HCT116 (cell line): ENCODE results near the gene LSAMP. TPM values are rescaled to one million over a fixed set of nuclear protein-coding genes. Genes with fewer than 3 reads are reported as not detected.

Experiments
- ATAC-seq: fragments of 200-7000 bp; cut with Tn5 transposase; 2 replicates; pipeline ENCODE4 v1.9.1; 2020; ENCODE audit warnings: mild to moderate bottlenecking, moderate library complexity
- BruUV-seq: library from RNA; stranded (reverse); fragments of 400-500 nt; replicated peaks from 2 replicates; lab custom pipeline; 2021; lab: Mats Ljungman, UMichigan
- CTCF ChIA-PET: fragments of 300-600 bp; sonication (Branson Sonifier 250); formaldehyde crosslinking; loops from one replicate; lab custom pipeline; 2021; ENCODE audit warnings: antibody characterized with exemption; lab: Charles Lee
- POLR2A ChIA-PET: fragments of 300-600, 350-600 bp; sonication (Branson Sonifier 250); formaldehyde crosslinking; loops from one replicate; lab custom pipeline; 2021; ENCODE audit warnings: antibody characterized with exemption; lab: Charles Lee
- RAD21 ChIA-PET, 2 experiments: fragments of 300-600 bp; sonication (Branson Sonifier 250); formaldehyde crosslinking; loops; one replicate each; lab custom pipeline; 2023; ENCODE audit warnings: low total read pairs in 2 of 2; ENCODE audit not compliant: uncharacterized antibody in 2 of 2, unreplicated experiment in 2 of 2, low non-redundant PET in 1 of 2; lab: Charles Lee
- DNase-seq: peaks from one replicate; pipeline ENCODE4 v3.0.0-alpha.2; 2010; ENCODE audit warnings: low read depth, low spot score
- H2AFZ ChIP-seq: fragments of 200-600 bp; shearing (Covaris generic), sonication (generic); 2 replicates; pipeline ENCODE4 v1.6.1; 2017; ENCODE audit warnings: low read depth, mixed run types, mixed read lengths, antibody characterized with exemption, low read length; ENCODE audit not compliant: poor library complexity, severe bottlenecking
- H3K27ac ChIP-seq: 2 replicates; pipeline ENCODE4 v1.5.1; 2012; ENCODE audit warnings: low read depth, low read length
- H3K27me3 ChIP-seq: fragments of 200-600 bp; sonication (generic); 2 replicates; pipeline ENCODE4 v1.6.1; 2016; ENCODE audit warnings: mixed run types, low read length, mixed read lengths; ENCODE audit not compliant: insufficient read depth
- H3K36me3 ChIP-seq, 2 experiments: fragments of 200-500 bp in 1 of 2; fragments of 200-600 bp in 1 of 2; sonication (Bioruptor generic) in 1 of 2; sonication (generic) in 1 of 2; 2 replicates each; pipeline versions ENCODE4 v1.5.1 to v1.6.1; 2014 to 2016; ENCODE audit warnings: low read length in 2 of 2, inconsistent platforms in 1 of 2, mixed read lengths in 1 of 2, mixed run types in 1 of 2; ENCODE audit not compliant: insufficient read depth in 2 of 2, control insufficient read depth in 1 of 2
- H3K4me1 ChIP-seq, 2 experiments: fragments of 200-600 bp in 1 of 2; sonication (generic) in 1 of 2; 2 replicates each; pipeline versions ENCODE4 v1.5.1 to v1.6.1; 2012 to 2017; ENCODE audit warnings: low read length in 2 of 2, inconsistent platforms in 1 of 2, mild to moderate bottlenecking in 1 of 2, mixed read lengths in 1 of 2, mixed run types in 1 of 2, moderate library complexity in 1 of 2; ENCODE audit not compliant: insufficient read depth in 2 of 2, control insufficient read depth in 1 of 2
- H3K4me2 ChIP-seq: fragments of 200-600 bp; sonication (generic); 2 replicates; pipeline ENCODE4 v1.6.1; 2017; ENCODE audit warnings: mixed run types, low read length, mixed read lengths
- H3K4me3 ChIP-seq, 2 experiments: fragments of 200-600 bp in 1 of 2; sonication (generic) in 1 of 2; replicated peaks in 1 of 2; 2 replicates each; pipeline ENCODE4 v1.5.1; 2011 to 2016; ENCODE audit warnings: low read length in 2 of 2, control low read depth in 1 of 2, low read depth in 1 of 2, mild to moderate bottlenecking in 1 of 2, mixed read lengths in 1 of 2, mixed run types in 1 of 2
- H3K79me2 ChIP-seq: fragments of 200-600 bp; sonication (generic); 2 replicates; pipeline ENCODE4 v1.6.1; 2017; ENCODE audit warnings: mild to moderate bottlenecking, mixed run types, low read length, moderate library complexity, mixed read lengths; ENCODE audit not compliant: insufficient read depth
- H3K9ac ChIP-seq: fragments of 200-600 bp; sonication (generic); 2 replicates; pipeline ENCODE4 v1.6.1; 2016; ENCODE audit warnings: low read length, mixed read lengths
- H3K9me2 ChIP-seq: fragments of 200-600 bp; sonication (generic), shearing (Covaris generic); 2 replicates; pipeline ENCODE4 v1.6.1; 2017; ENCODE audit warnings: mixed run types, mild to moderate bottlenecking, moderate library complexity; ENCODE audit not compliant: insufficient read depth
- H3K9me3 ChIP-seq, 2 experiments: fragments of 200-500 bp in 1 of 2; fragments of 200-600 bp in 1 of 2; sonication (Bioruptor generic) in 1 of 2; sonication (generic) in 1 of 2; 2 replicates each; pipeline ENCODE4 v1.6.1; 2014 to 2017; ENCODE audit warnings: low read length in 2 of 2, mixed read lengths in 2 of 2, inconsistent platforms in 1 of 2, low read depth in 1 of 2, mild to moderate bottlenecking in 1 of 2, mixed run types in 1 of 2, moderate library complexity in 1 of 2; ENCODE audit not compliant: control insufficient read depth in 1 of 2, insufficient read depth in 1 of 2
- H4K20me1 ChIP-seq: fragments of 200-600 bp; sonication (generic), shearing (Covaris generic); 2 replicates; pipeline ENCODE4 v1.6.1; 2017; ENCODE audit warnings: mixed run types, mild to moderate bottlenecking, moderate library complexity; ENCODE audit not compliant: insufficient read depth
- ATF3 ChIP-seq: IDR thresholded peaks from 2 replicates; pipeline ENCODE4 v1.6.1; 2012
- CBX3 ChIP-seq: IDR thresholded peaks from 2 replicates; pipeline ENCODE4 v1.6.1; 2012; ENCODE audit warnings: low read depth
- CTCF ChIP-seq, 3 experiments: fragments of 200-600 bp in 1 of 3; sonication (generic) in 1 of 3; IDR thresholded peaks in 2 of 3; conservative IDR thresholded peaks in 1 of 3; 2 replicates each; pipeline ENCODE4 v1.5.1; 2012 to 2017; ENCODE audit warnings: low read depth in 2 of 3, low read length in 2 of 3, antibody characterized with exemption in 1 of 3, borderline replicate concordance in 1 of 3, control low read depth in 1 of 3, mild to moderate bottlenecking in 1 of 3, mixed read lengths in 1 of 3, mixed run types in 1 of 3, moderate library complexity in 1 of 3; ENCODE audit not compliant: insufficient read depth in 1 of 3
- EGR1 ChIP-seq: IDR thresholded peaks from 2 replicates; pipeline ENCODE4 v1.6.1; 2012; ENCODE audit warnings: low read depth
- ELF1 ChIP-seq: IDR thresholded peaks from 2 replicates; pipeline ENCODE4 v1.6.1; 2012; ENCODE audit warnings: low read depth, borderline replicate concordance
- EZH2 ChIP-seq: fragments of 200-600 bp; sonication (generic); IDR thresholded peaks from 2 replicates; pipeline ENCODE4 v1.6.1; 2017; ENCODE audit warnings: antibody characterized with exemption, mixed run types
- EZH2phosphoT487 ChIP-seq: fragments of 200-600 bp; IDR thresholded peaks from 2 replicates; pipeline ENCODE4 v1.6.1; 2018; ENCODE audit warnings: antibody characterized with exemption, borderline replicate concordance
- FOSL1 ChIP-seq: IDR thresholded peaks from 2 replicates; pipeline ENCODE4 v1.6.1; 2012; ENCODE audit warnings: low read depth
- JUND ChIP-seq: IDR thresholded peaks from 2 replicates; pipeline ENCODE4 v1.6.1; 2012
- MAX ChIP-seq: IDR thresholded peaks from 2 replicates; pipeline ENCODE4 v1.6.1; 2012
- POLR2A ChIP-seq: IDR thresholded peaks from 2 replicates; pipeline ENCODE4 v1.7.0; 2011; ENCODE audit warnings: borderline replicate concordance; ENCODE audit not compliant: insufficient read depth, insufficient read length; ENCODE audit errors: extremely low read depth
- POLR2AphosphoS5 ChIP-seq: IDR thresholded peaks from 2 replicates; pipeline ENCODE4 v1.6.1; 2011; ENCODE audit warnings: mild to moderate bottlenecking, low read depth, low read length, moderate library complexity
- REST ChIP-seq: IDR thresholded peaks from 2 replicates; pipeline ENCODE4 v1.6.1; 2012; ENCODE audit warnings: low read depth
- SIN3A ChIP-seq: IDR thresholded peaks from 2 replicates; pipeline ENCODE4 v1.6.1; 2012; ENCODE audit warnings: low read depth
- SP1 ChIP-seq: IDR thresholded peaks from 2 replicates; pipeline ENCODE4 v1.6.1; 2012; ENCODE audit warnings: low read depth
- SRF ChIP-seq: IDR thresholded peaks from 2 replicates; pipeline ENCODE4 v1.6.1; 2012; ENCODE audit warnings: low read depth
- TCF7L2 ChIP-seq: IDR thresholded peaks from 2 replicates; pipeline ENCODE4 v1.7.0; 2011; ENCODE audit warnings: borderline replicate concordance, inconsistent platforms; ENCODE audit not compliant: insufficient read depth, insufficient read length; ENCODE audit errors: extremely low read depth
- ZBTB33 ChIP-seq: IDR thresholded peaks from 2 replicates; pipeline ENCODE4 v1.6.1; 2011; ENCODE audit warnings: mild to moderate bottlenecking, low read length, moderate library complexity; ENCODE audit not compliant: insufficient replicate concordance; ENCODE audit errors: extremely low read depth
- ZFX ChIP-seq: fragments of 450-650 bp; IDR thresholded peaks from 2 replicates; pipeline ENCODE4 v1.6.1; 2017
- ZNF274 ChIP-seq: fragments of 200-500 bp; sonication (Bioruptor generic); IDR thresholded peaks from 2 replicates; pipeline ENCODE4 v1.6.1; 2014; ENCODE audit warnings: mild to moderate bottlenecking, low read depth, low read length, inconsistent platforms
- intact Hi-C: fragments of 100-400 bp; cut with micrococcal nuclease; formaldehyde crosslinking; loops from 2 replicates; pipeline ENCODE4 v1.10.0; 2022
- total RNA-seq: library from RNA; stranded (reverse); gene quantifications from one replicate; pipeline ENCODE4 v1.2.1, GENCODE V29; 2021; ENCODE audit not compliant: unreplicated experiment

The LSAMP gene
- total RNA-seq, 1 experiment from 2014 or later, result 0.25 TPM

DNA sequence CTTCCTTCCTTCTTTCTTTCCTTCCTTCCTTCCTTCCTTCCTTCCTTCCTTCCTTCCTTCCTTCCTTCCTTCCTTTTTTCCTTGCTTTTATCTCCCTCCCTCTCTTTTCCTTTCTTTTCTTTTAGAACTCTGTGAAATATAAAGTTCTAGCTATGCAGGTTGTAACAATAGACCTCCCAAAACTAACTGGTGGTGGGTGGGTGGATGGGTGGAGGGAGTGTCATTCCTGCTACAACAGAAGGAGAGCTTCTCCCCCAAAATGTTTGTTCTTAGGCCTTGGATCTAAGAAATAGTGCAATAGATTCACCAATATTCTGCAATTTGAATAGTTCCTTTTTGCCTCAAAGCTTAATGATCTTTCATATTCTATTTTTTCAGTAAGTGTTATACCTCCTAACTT, 606.0 kb downstream of the LSAMP start:
- no peaks in the 10 kb centered on the region for H3K27me3 ChIP-seq
- DNase-seq (no peak), ATAC-seq (no peak)
- H3K4me3 ChIP-seq, result no peak overlapping the region
- no peaks in the 10 kb centered on the region for H3K79me2 ChIP-seq
- POLR2A ChIA-PET, result no interaction called here
- no peaks in the 10 kb centered on the region for H3K9me3 ChIP-seq
- no peak overlapping the region for H3K4me2 ChIP-seq
- RAD21 ChIA-PET, result no interaction called here
- no peaks in the 10 kb centered on the region for H3K36me3 ChIP-seq
- CTCF ChIA-PET, result no interaction called here
- no peak for TF ChIP-seq EZH2
- TF ChIP-seq SP1, result no peak
- TF ChIP-seq ELF1, result no peak
- no peak for TF ChIP-seq CTCF (IDR thresholded peaks at IDR 0.05 in 2 of 3, conservative IDR thresholded peaks at IDR 0.05 in 1 of 3; ENCODE audit: borderline replicate concordance in 1 of 3, insufficient read depth in 1 of 3, low read depth in 2 of 3, low read length in 2 of 3)
- no peak for TF ChIP-seq JUND
- TF ChIP-seq TCF7L2, result no peak
- no peak for TF ChIP-seq POLR2AphosphoS5
- TF ChIP-seq ZNF274, result no peak
- no peak for TF ChIP-seq EGR1
- no peak for TF ChIP-seq CBX3
- no peak for TF ChIP-seq ZFX
- no peak for TF ChIP-seq ATF3
- TF ChIP-seq SRF, result no peak
- TF ChIP-seq SIN3A, result no peak
- TF ChIP-seq FOSL1, result no peak
- TF ChIP-seq ZBTB33, result no peak
- no peak for TF ChIP-seq POLR2A
- no peak for TF ChIP-seq MAX
- no peak for TF ChIP-seq EZH2phosphoT487
- no peak for TF ChIP-seq REST
- TF ChIP-seq, all 23 proteins: peak for 0
- H3K9me2 ChIP-seq, result no peaks in the 10 kb centered on the region
- no TSS peak for BruUV-seq
- no peaks in the 10 kb centered on the region for H3K4me1 ChIP-seq
- H3K9ac ChIP-seq, result no peak overlapping the region
- H3K27ac ChIP-seq, result no peak overlapping the region
- no peaks in the 10 kb centered on the region for H4K20me1 ChIP-seq
- intact Hi-C loops, result loop anchor here (10.0 kb wide), 1 partner anchor 916 kb away; no protein-coding TSS in a partner anchor
- no peak overlapping the region for H2AFZ ChIP-seq
